Epithelial cell of proximal tubule (primary cell): ENCODE results near the gene NKAIN4. TPM values are rescaled to one million over a fixed set of nuclear protein-coding genes. Genes with fewer than 3 reads are reported as not detected.
A peak's percentile ranks its signal among the peaks of the same experiment; 100 is the strongest.
"Not testable (repeated sequence)": the region's sequence is repeated elsewhere in the genome, so short reads cannot be mapped to it uniquely, and the experiment has no call there.

Source experiments
- DNase-seq: peaks from one replicate; pipeline ENCODE4 v3.0.0-alpha.2; 2011; ENCODE audit warnings: low read depth
- H3K4me3 ChIP-seq: 2 replicates; pipeline ENCODE4 v1.5.1; 2011; ENCODE audit warnings: low read depth, mild to moderate bottlenecking, low read length
- total RNA-seq: library from RNA; depleted of rRNA; stranded (reverse); fragments of >200 nt; gene quantifications from 2 replicates; pipeline ENCODE4 v1.2.3, GENCODE V29; 2015
- TF ChIP-seq, protein P1 (sequence below): conservative IDR thresholded peaks from 2 replicates; pipeline ENCODE4 v1.5.1; 2012; ENCODE audit warnings: low read depth, mild to moderate bottlenecking, low read length

Gene NKAIN4
- total RNA-seq, 1 donor from 2014 or later, result 4.0 TPM

DNA sequence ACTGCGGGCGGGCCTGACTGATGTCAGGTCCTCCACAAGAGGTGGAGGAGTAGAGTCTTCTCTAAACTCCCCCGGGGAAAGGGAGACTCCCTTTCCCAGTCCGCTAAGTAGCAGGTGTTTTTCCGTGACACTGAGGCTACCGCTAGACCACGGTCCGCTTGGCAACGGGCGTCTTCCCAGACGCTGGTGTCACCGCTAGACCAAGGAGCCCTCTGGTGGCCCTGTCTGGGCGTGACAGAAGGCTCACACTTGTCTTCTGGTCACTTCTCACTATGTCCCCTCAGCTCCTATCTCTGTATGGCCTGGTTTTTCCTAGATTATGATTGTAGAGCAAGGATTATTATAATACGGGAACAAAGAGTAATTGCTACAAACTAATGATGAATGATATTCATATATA, 2.9 kb downstream of the NKAIN4 start:
- TF ChIP-seq, protein P1, sequence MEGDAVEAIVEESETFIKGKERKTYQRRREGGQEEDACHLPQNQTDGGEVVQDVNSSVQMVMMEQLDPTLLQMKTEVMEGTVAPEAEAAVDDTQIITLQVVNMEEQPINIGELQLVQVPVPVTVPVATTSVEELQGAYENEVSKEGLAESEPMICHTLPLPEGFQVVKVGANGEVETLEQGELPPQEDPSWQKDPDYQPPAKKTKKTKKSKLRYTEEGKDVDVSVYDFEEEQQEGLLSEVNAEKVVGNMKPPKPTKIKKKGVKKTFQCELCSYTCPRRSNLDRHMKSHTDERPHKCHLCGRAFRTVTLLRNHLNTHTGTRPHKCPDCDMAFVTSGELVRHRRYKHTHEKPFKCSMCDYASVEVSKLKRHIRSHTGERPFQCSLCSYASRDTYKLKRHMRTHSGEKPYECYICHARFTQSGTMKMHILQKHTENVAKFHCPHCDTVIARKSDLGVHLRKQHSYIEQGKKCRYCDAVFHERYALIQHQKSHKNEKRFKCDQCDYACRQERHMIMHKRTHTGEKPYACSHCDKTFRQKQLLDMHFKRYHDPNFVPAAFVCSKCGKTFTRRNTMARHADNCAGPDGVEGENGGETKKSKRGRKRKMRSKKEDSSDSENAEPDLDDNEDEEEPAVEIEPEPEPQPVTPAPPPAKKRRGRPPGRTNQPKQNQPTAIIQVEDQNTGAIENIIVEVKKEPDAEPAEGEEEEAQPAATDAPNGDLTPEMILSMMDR, result peak; percentile 45
- H3K4me3 ChIP-seq, DNase-seq: not testable (repeated sequence)

DNA sequence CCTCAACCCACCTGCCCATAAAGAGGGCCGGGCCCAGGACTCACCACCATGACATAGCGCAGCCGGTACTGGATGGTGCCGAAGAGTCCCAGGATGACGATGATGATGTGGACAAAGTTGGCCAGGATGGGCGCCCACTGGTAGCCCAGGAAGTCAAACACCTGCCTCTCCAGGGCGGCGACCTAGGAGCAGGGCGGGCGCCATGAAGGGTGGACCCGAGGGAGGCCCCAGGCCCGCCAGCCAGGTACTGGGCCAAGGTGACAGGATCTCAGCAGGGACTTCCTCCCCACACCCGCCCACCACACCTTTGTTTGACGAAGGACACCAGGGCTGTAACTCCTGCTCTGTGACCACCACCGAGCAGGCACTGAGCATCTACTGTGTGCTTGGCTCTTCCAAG, 4.4 kb downstream of the NKAIN4 start:
- DNase-seq, result no peak
- H3K4me3 ChIP-seq, result no peak overlapping the region
- TF ChIP-seq, protein P1, result no peak

DNA sequence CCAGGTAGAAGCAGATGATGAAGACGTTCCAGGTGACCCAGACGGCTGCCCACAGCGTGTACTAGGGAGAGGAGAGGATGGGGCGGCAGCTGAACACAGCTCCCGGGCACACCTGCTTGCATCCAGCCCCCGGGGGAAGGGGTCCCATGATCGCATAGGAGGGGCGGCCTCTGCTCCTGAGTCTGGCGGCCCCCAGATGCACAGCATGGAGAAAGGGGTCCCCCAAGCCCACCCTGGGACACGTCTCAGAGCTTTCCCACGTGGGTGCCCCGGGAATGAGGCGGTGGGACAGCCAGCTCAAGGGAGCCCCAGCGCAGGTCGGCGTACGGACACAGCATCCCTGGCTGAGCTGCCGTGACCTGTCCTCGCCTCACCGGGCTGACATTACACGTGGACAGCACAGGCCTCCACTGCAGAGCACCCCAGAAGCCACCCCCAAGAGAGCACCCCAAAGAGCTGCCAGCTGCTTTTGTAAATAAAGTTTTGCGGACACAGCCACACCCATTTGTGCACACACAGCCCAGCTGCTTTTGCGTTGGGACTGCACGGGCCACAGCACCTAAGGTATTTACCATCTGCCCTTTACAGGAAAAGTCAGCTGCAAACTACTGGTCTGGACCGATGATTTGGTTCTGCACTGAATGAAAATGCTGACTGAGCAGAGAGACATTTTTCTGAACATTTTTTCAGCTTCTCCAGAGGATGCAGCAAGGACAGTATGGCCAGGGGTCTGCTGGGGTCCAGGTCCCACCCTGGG, 5.2 kb downstream of the NKAIN4 start:
- H3K4me3 ChIP-seq, result peak overlapping the region; percentile 22
- peak; percentile 54 for DNase-seq
- TF ChIP-seq, protein P1, result no peak

DNA sequence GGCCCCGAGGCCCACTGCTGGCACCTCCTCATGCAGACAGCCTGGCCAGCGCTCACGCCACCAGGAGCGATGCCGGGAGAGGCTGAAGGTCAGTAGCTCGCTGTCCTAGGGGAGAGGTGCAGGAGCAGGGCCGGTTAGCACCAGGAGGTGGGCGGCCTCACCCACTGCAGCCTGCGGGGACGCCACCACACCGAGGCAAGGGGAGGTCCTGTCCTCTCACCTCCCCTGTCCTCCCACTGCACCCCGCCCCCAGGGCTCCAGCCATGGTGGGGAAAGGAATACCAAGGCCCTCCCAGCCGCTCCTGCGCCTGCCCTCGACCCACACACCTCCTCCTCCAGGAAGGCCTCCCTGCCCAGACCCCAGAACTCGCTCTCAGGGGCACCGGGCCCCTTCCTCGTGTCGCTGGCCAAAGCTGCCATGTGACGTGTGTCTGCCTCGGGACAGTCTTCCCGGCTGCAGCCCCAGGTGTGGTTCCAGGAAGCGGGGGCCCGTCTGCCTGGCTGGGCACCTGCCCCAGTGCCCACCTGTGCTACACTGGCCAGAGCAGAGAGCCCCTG, 6.5 kb downstream of the NKAIN4 start:
- TF ChIP-seq, protein P1, result no peak
- peak overlapping the region; percentile 22 for H3K4me3 ChIP-seq
- no peak for DNase-seq

DNA sequence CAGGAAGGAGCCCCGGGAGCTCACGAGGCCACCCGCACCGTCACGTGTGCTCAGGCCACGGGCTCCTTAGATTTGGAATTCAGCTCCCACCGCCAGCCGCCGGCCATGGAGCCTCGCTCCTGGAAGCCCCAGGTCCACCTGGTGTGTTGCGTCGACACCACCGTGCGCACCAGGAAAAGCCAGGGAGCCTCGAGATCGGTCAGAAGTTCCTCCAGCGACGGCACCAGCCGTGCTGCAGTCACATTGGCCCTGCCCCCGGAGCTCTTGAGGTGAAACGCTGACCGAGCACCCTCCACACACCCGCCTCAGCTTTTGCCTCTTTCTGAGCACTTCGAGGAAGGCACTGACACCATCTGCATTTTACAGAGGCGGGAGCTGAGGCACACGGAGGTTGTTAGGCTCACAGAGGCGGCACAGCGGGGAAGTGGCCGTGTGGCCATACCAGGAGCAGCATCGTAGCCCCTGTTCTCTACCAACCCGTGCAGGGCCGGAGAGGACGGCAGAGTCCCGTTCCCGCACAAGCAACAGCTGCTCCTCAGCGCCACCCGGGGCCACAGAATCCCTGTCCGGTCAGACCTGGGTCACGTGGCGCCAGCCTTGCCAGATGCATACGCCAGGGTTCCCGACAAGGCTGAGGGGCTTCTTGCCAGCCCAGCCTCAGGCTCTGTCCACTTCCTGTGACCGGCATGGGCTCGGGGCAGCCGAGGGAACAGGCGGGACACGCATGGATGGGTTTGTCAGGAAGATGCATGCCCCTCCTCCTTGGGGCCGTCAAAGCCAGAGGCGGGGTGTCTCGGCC, 7.6 kb downstream of the NKAIN4 start:
- no peak for DNase-seq

DNA sequence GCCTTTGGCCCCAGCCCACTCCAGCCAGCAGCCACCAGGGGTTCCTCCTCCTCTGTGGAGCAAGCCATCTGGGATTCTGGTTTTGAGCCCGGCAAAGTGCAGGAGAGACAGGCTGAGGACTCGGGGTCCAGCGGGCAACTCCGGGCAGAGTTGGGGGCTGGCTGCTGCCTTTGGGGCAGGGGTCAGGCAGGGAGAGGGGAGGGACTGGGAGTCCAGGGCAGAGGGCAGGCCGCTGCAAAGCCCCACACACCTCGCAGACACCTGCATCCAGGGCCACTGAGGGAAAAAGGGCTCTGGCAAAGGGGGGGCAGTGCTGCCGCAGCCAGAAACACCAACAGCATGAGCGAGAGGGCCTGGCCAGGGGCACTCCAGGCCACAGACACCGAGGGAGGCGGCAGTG, 9.8 kb downstream of the NKAIN4 start:
- H3K4me3 ChIP-seq, result no peak overlapping the region
- no peak for DNase-seq
- TF ChIP-seq, protein P1, result no peak

More for the DNA sequence above, 7.6 kb downstream of the NKAIN4 start:
- TF ChIP-seq, protein P1, result peak; percentile 5
- H3K4me3 ChIP-seq, result peak overlapping the region; percentile 6
